Cerebellar cortex (tissue), 1 donor: ENCODE data around the gene ZSCAN1.

Experiments used
- DNase-seq: peaks from one replicate; pipeline ENCODE4 v3.0.0-alpha.2; 2015; ENCODE audit warnings: low spot score

ZSCAN1 gene

DNA sequence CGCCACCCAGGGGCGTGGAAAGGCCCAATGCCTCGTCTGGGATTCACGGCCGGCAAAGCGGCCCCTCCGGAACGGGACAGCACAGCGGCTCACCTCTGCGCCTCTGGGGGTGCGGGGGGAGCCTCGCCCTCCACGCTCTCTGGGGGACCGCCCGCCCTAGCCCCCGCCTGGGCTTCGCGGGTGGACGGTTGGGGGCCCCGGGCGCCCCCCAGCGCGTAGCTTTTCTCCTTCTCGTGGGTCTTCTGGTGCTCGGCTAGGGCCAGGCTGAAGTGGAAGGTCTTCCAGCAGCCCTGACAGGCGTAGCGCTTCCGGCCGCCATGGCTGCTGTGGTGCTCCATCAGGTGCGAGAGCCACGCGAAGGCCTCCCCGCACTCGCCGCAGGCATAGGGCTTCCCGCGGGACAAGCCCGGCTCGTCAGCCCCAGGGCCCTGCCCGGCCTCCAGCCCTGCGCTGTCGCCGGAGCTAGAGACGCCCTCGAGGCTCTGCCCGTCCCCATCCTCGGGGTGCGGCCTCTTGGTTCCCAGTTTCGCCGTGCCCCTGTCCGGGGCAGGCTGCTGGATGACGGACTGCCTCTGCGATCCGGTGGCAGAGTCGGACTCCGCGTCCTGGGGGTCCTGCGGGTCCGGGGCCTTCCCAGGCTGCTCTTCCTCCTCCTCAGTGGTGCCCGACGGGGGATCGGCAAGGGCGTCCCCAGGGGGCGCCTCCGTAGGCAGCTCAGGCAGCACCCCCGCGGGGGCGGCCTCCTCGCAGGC, 50.9 kb downstream of the ZSCAN1 start:
- no peak for DNase-seq

DNA sequence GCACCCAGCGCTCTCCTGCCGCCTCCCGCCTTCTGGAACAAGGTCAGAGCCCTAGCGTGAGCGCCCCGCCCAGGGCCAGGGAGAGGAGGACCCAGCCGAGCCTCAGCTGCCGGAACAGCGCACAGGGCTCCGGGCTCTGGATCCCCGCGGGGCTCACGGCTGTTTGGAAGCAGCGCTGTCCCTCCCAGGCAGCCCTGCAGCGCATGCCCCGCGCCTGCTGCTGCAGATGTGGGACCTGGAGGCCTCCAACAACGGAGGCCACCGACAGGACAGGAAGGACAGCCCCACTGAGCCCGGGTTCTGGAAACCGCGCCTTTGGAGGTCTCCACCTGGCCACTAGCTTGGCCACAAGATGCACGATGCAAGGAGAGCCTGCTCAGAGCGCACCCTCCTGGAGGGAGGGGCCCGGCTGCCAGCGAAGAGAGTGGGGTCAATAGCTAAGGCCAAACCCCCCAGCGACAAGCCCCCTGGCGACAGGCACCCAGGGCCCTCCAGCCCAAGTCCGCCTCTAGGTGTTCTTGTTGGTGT, 51.6 kb downstream of the ZSCAN1 start:
- DNase-seq: no peak

DNA sequence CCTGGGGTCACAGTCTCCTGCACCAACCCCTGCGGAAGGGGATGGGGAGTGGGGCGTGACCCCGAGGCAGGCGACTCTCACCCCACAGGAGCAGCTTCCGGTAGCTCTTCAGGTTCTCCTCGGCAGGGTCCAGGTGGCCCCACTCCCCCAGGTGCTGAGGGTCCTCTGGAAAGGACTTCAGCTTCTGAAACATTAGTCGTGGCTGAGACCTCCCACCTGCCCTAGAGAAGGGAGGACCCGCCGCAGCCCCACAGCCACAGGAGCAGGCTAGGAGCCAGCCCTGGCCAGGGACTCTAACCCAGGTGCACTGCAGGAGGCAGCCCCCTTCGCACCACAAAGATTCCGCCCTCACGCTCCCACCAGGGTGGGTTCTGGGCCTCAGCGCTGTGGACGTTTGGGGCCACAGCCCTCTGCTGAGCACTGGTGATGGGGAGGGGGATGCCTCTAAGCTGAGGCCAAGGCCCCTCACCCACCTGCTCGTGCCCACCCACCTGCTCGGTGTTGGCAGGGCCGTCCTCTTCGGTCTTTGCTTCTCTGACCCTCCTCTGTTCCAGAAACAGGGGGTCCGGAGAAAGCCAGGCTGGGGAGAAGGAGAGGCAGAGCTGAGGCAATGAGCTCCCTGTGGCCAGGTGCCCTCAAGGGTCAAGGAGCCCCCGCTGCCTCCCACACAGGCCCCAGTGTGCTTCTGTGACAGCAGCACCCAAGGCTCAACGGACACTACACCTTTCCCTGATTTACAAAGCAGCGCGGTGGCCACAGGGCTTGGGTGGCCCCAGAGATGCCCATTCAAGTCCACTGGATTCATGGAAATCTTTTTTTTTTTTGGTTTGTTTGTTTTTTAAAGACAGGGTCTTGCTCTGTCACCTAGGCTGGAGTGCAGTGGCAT, 53.2 kb downstream of the ZSCAN1 start:
- DNase-seq: no peak

DNA sequence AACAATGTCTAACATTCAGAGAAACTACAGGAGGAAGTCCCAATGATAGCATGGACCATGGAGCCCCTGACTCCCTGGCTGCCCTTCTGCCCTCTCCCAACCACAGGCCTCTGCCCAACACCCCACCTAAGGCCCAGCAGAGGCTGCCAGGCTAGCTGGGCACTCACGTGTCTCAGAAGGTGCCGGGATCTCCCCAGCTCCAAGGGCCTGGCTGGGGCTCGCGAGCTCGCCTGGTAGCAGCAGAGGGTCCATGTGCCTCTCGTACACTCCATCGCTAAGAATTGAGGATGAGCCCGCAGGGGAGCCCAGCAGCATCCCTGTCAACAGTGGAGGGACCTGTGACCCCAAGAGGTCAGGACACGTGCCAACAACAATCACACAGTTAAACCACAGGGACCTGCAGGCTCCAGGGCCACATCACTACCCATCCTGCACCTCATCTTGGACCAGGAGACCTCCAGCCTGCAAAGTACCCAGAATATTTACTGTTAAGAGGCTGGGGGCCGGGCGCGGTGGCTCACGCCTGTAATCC, 54.8 kb downstream of the ZSCAN1 start:
- no peak for DNase-seq

DNA sequence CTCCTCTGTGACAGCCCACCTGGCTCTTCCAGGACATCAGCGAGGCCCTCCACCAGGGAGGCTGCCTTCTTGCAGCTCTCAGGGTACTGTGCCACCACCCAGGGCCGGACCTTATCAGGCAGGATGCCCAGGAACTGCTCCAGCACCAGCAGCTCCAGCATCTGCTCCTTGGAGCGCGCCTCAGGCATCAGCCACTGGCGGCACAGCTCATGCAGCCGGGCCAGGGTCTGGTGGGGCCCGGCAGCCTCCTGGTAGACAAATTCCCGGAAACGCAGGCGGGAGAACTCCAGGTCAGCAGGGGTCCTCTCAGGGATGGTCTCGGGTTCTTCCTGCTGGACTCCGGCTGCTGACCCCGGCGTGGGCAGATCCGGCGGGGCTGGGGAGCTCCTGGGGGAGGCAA, 56.0 kb downstream of the ZSCAN1 start:
- DNase-seq: peak; percentile 21

DNA sequence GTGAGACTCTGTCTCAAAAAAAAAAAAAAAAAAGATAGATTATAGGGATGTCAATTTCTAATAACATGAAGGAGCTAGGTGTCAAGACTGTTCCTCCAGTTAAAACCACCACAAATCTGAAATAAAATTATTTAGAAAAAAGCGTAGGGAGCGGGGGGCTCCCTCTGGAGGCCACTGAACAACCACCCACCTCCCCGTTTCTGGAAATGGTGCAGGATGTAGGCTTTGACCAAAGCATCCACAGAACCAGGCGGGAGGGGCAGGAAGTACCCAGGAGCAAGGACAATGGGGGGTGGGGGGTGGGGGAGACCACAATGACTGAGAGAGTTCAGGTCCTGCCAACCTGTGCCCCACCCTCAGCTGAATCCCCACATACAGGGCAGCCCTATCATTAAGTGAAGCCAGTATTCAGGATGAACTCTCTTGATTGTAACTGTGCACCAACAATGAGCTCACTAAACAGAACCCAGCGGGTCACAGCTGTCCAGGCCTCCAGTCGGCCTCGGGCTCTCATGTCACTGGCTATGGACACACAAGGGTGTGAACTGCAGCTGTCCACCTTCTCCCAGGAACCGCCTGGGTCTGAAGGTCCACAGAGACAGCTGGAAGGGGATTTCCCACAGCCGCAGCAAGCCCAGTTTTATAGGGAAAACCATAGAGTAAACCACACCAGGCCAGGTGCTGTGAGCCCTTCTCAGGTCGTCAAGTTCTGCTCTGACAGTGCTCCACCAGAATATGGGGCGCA, 57.6 kb downstream of the ZSCAN1 start:
- DNase-seq: no peak

DNA sequence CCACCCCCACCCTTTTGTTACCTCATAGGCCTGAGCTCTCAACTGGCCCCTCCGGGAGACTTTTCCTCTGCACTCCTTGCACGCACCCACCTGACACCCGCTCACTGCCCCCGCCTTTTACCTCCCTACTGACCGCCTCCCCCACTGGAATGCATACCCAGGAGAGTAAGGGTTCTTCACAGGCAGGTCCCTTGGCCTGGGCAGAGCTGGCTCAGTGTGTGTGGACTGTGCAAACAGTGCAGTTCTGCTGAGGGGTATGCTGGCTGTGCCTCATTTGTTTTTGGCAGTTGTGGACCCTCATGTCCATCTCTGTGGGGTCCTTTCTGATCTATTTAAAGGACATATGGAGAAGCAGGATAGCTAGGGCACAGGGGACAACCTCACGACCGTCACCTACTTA, 59.2 kb downstream of the ZSCAN1 start:
- no peak for DNase-seq

DNA sequence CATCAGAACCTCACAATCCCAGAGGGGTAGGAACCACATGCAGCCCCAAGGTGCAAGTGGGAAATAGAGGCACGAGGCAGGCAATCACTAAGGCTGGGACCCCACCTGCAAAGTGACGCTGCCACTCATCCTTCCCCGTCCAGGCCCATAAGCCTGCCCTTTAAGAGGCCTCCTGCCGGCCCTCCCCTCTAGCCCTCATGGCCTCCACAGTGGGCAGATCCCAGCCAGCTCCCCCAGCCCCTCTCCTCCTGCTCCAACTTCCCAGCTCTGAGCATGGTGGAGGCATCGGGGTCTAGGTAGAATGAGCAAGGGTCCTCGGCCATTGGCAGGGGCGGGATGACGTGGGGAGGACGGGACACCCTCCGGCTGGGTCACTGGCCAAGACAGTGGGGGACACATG, 61.5 kb downstream of the ZSCAN1 start:
- no peak for DNase-seq

DNA sequence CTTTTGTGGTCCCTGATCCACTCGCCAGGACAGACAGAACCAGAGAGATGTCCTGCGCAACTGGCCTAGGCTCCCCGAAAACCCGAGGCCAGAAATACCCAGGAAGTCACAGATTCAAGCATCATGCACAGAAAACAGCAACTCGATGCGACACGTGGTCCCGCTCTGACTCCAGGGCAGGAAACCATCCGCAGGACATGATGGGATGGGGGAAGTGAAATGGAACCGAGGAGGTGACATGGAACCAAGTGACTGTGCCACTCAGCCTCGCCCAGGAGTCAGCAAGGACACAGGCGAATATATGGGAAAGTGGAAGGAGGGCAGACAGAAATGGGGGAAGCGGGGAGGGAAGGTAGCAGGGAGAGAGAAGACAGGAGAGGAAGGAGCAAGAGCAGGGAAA, 63.1 kb downstream of the ZSCAN1 start:
- DNase-seq: no peak

DNA sequence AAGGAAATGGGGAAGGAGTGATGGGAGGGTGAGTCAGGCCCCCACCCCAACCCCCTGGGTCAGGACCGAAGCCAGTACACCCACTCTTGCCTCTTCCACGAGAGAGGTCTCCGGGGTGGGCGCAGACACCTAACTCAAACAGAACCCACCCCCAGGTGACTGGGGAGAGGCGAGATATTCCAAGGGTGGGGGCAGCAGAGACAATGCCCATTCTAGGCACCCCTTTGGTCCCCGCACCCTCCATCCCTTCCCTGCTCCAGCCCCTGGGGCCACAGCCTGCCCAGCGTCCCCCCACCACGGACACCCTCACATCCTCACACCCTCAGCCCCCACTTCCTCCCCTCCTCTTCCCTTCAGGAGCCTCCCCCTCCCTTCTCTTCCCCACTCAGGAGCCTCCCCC, 63.5 kb downstream of the ZSCAN1 start:
- no peak for DNase-seq

DNA sequence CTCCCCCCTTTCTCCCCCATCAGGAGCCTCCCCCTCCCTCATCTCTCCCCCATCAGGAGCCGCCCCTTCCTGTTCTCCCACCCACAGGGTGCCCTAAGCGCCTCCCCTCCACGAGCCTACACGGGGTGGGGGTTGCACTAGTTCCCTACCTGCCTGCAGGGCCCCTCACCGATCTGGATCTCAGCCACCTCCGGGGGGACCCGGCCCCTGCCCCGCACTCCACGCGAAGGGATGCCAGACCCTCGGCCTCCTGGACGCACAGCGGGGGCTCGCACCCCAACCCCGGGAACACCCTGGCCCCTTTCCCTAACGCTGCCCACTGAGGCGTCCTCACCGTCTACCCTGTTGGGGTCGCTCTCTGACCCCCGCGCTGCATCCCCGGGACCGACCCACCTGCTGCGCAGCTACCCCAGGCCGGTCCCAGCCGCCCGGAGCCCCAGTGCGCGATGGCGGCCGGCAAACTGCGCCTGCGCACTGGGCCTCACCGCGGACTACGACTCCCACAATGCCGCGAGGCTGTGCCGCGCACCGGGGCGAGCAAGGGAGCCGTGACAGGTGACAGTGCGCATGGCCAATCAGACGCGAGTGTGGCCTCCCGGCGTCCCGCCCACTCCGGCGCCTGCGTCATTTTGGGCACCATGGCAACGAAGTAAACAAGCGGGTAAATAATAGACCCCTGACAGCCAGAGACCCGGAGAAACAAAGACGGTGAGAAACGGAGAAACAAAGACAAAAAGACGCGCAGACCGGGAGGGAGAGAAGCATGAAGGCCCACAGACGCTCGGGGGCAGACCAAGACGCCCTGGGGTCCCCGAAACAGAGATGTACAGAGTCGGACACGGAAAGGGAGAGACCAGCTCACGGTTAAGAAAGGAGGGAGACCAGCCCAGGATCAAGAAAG, 64.2 kb downstream of the ZSCAN1 start, which contains the start of gene ZSCAN18:
TSS of gene ZSCAN18 (minus strand) at position 451 of the 901 bp plus-strand sequence. CDS start 7,964 bp downstream, outside the sequence.
- peak; percentile 97 for DNase-seq

DNA sequence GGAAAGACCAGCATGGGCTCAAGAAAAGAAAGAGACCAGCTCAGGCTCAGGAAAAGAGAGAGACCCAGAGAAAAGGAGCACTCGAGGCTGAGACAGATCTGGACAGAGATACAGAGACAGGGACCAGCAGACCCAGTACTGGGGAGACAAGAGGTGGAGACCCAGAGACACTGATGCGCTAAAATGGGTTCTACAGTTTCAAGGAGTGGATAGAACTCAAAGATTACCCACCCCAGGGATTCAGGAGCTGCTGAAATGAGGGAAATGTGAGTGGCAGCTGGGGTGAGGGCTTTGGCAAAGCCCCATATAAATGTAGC, 64.8 kb downstream of the ZSCAN1 start:
- no peak for DNase-seq
